CD4-positive, alpha-beta T cell (primary cell): ENCODE data around the gene NUMBL. TPM values are rescaled to one million over a fixed set of nuclear protein-coding genes. Genes with fewer than 3 reads are reported as not detected.

Source experiments
- ATAC-seq: fragments of 200-7000 bp; cut with Tn5 transposase; one replicate; pipeline ENCODE4 v1.10.0; 2022; ENCODE audit warnings: mild to moderate bottlenecking; ENCODE audit not compliant: poor library complexity
- CTCF ChIA-PET: fragments of 350-600 bp; sonication (Branson Sonifier 250); formaldehyde crosslinking; loops from one replicate; lab custom pipeline; 2021; ENCODE audit warnings: antibody characterized with exemption, inconsistent platforms; lab: Charles Lee
- POLR2A ChIA-PET: fragments of 350-600 bp; sonication (Branson Sonifier 250); formaldehyde crosslinking; loops from one replicate; lab custom pipeline; 2021; ENCODE audit warnings: antibody characterized with exemption, inconsistent platforms; lab: Charles Lee
- DNase-seq, 14 experiments: peaks; one replicate each; pipeline ENCODE4 v3.0.0-alpha.2; 2013 to 2020; ENCODE audit warnings: mixed read lengths in 2 of 14
- H3K27ac ChIP-seq, 2 donors: one replicate each; pipeline versions ENCODE4 v1.5.1 to v1.7.0; 2013; ENCODE audit warnings: low read length in 2 of 2, low read depth in 1 of 2, mild to moderate bottlenecking in 1 of 2
- H3K27me3 ChIP-seq, 2 experiments: 1 replicate in 1 of 2; 2 replicates in 1 of 2; pipeline versions ENCODE4 v1.6.1 to v1.7.0; 2013; ENCODE audit warnings: low read length in 2 of 2, control low read depth in 1 of 2, mild to moderate bottlenecking in 1 of 2, moderate library complexity in 1 of 2; ENCODE audit not compliant: insufficient read depth in 2 of 2, control insufficient read depth in 1 of 2
- H3K36me3 ChIP-seq: one replicate; pipeline ENCODE4 v1.6.1; 2013; ENCODE audit warnings: low read length, control low read depth; ENCODE audit not compliant: insufficient read depth
- H3K4me1 ChIP-seq: one replicate; pipeline ENCODE4 v1.6.1; 2013; ENCODE audit warnings: low read length, control low read depth; ENCODE audit not compliant: insufficient read depth
- H3K4me3 ChIP-seq: one replicate; pipeline ENCODE4 v1.5.1; 2013; ENCODE audit warnings: mild to moderate bottlenecking, low read length, moderate library complexity
- H3K9me3 ChIP-seq, 2 experiments: 1 replicate in 1 of 2; 2 replicates in 1 of 2; pipeline versions ENCODE4 v1.6.1 to v1.7.0; 2013; ENCODE audit warnings: low read length in 2 of 2, mild to moderate bottlenecking in 2 of 2, control low read depth in 1 of 2, moderate library complexity in 1 of 2; ENCODE audit not compliant: control insufficient read depth in 1 of 2, insufficient read depth in 1 of 2
- H3K27ac Mint-ChIP-seq: one replicate; pipeline ENCODE4 v1.8.0; 2020; ENCODE audit warnings: mixed read lengths
- H3K27me3 Mint-ChIP-seq: one replicate; pipeline ENCODE4 v1.8.0; 2021; ENCODE audit warnings: mixed read lengths
- H3K36me3 Mint-ChIP-seq: one replicate; pipeline ENCODE4 v1.8.0; 2021; ENCODE audit warnings: low read depth, mixed read lengths
- H3K4me1 Mint-ChIP-seq: one replicate; pipeline ENCODE4 v1.8.0; 2021; ENCODE audit warnings: low read depth, mixed read lengths
- H3K4me3 Mint-ChIP-seq: one replicate; pipeline ENCODE4 v1.8.0; 2020; ENCODE audit warnings: mild to moderate bottlenecking, mixed read lengths
- H3K9me3 Mint-ChIP-seq: one replicate; pipeline ENCODE4 v1.8.0; 2020; ENCODE audit warnings: mixed read lengths
- intact Hi-C, 2 experiments: fragments of 100-400 bp; cut with DNase I in 1 of 2; cut with micrococcal nuclease in 1 of 2; formaldehyde crosslinking; loops; one replicate each; pipeline versions ENCODE4 v1.15.1 to v1.9.0; 2023 to 2025; cut with DNase I, micrococcal nuclease
- total RNA-seq, 174 experiments: library from RNA in 2 of 174; stranded (reverse) in 2 of 174; gene quantifications; one replicate each; pipeline ENCODE4 v1.2.3 and lab custom pipeline; 2021 to 2026
- TF ChIP-seq, protein P1 (sequence below): fragments of 200-600 bp; IDR thresholded peaks from one replicate; pipeline ENCODE4 v1.8.0; 2022; ENCODE audit warnings: antibody characterized with exemption, mild to moderate bottlenecking

NUMBL gene
- total RNA-seq, 2 experiments from 2014 or later, result 5.2 to 5.4 TPM

DNA sequence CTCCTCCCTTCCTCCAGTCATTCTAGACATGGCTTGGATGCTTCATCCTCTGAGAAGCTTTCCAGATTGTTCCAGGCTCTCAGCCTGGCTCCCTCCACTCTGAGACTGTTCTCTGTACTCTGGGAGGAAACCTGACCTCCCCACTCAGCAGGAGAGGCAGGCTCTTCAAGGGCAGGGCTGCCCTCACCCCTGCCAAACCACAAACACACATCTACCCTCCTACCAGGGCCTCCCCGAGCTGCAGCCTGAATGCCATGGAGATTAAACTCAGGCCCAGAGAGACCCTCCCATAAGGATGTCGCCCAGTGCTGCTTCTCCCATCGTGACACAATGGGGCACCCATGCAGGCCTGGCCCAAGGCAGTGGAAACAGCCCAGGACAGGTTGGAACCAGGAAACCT, 16.2 kb downstream of the NUMBL start:
- DNase-seq, result peak in 1 of 14 experiments; percentile 24
- no peaks in the 10 kb centered on the region for H3K27me3 Mint-ChIP-seq
- H3K4me3 Mint-ChIP-seq, result no peak overlapping the region
- Histone ChIP-seq H3K4me3 (no peak overlapping the region), H3K27ac (no peak overlapping the region), H3K4me1 (peaks cover 8% of the 10 kb centered on the region), H3K9me3 (peaks cover 0 to 4% of the 10 kb centered on the region in 2 experiments), H3K27me3 (no peaks in the 10 kb centered on the region), H3K36me3 (peaks cover 25% of the 10 kb centered on the region)
- peaks cover 38% of the 10 kb centered on the region for H3K36me3 Mint-ChIP-seq
- ChIA-PET CTCF (no interaction called here), POLR2A (interaction anchor here (1.0 kb wide), 1 partner anchor 11 kb away, joined by 3 read pairs; no protein-coding TSS in a partner anchor)
- intact Hi-C loops, result no loop called here
- ATAC-seq, result no peak
- TF ChIP-seq, protein P1, sequence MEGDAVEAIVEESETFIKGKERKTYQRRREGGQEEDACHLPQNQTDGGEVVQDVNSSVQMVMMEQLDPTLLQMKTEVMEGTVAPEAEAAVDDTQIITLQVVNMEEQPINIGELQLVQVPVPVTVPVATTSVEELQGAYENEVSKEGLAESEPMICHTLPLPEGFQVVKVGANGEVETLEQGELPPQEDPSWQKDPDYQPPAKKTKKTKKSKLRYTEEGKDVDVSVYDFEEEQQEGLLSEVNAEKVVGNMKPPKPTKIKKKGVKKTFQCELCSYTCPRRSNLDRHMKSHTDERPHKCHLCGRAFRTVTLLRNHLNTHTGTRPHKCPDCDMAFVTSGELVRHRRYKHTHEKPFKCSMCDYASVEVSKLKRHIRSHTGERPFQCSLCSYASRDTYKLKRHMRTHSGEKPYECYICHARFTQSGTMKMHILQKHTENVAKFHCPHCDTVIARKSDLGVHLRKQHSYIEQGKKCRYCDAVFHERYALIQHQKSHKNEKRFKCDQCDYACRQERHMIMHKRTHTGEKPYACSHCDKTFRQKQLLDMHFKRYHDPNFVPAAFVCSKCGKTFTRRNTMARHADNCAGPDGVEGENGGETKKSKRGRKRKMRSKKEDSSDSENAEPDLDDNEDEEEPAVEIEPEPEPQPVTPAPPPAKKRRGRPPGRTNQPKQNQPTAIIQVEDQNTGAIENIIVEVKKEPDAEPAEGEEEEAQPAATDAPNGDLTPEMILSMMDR, result no peak
- no peak overlapping the region for H3K27ac Mint-ChIP-seq
- peaks cover 2% of the 10 kb centered on the region for H3K9me3 Mint-ChIP-seq
- no peaks in the 10 kb centered on the region for H3K4me1 Mint-ChIP-seq

DNA sequence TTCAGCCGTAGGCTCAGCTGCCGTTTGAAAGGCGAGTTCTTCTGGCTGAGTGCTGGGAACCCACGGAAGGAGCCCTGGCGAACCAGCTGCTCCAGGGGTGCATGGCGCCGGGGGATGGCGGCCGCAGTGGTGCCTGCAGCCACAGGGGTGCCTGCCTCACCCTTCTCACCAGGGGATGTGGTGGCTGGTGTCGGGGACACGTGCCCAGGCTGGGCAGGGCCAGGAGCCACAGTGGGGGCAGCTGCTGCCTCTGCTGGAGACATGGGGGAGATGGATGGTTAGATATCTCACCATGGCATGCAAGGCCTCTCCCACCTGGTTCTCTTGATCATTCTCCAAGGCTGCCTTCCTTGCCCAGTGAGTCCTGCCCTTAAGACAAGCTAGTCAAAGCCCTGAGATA, 17.1 kb downstream of the NUMBL start:
- Mint-ChIP-seq H3K4me1 (no peaks in the 10 kb centered on the region), H3K27me3 (no peaks in the 10 kb centered on the region), H3K27ac (no peak overlapping the region), H3K4me3 (no peak overlapping the region), H3K36me3 (peaks cover 44% of the 10 kb centered on the region), H3K9me3 (peaks cover 5% of the 10 kb centered on the region)
- ChIA-PET POLR2A (interaction anchor here (1.0 kb wide), 1 partner anchor 10 kb away, joined by 3 read pairs; no protein-coding TSS in a partner anchor), CTCF (no interaction called here)
- no peak overlapping the region for H3K27ac ChIP-seq
- intact Hi-C loops, result no loop called here
- TF ChIP-seq, protein P1, result no peak
- H3K9me3 ChIP-seq, result peaks cover 4% of the 10 kb centered on the region in 2 experiments
- H3K36me3 ChIP-seq, result peaks cover 30% of the 10 kb centered on the region
- no peak overlapping the region for H3K4me3 ChIP-seq
- ATAC-seq, result no peak
- H3K4me1 ChIP-seq, result peaks cover 8% of the 10 kb centered on the region
- no peaks in the 10 kb centered on the region for H3K27me3 ChIP-seq
- DNase-seq, result peak in 1 of 14 experiments; percentile 54

DNA sequence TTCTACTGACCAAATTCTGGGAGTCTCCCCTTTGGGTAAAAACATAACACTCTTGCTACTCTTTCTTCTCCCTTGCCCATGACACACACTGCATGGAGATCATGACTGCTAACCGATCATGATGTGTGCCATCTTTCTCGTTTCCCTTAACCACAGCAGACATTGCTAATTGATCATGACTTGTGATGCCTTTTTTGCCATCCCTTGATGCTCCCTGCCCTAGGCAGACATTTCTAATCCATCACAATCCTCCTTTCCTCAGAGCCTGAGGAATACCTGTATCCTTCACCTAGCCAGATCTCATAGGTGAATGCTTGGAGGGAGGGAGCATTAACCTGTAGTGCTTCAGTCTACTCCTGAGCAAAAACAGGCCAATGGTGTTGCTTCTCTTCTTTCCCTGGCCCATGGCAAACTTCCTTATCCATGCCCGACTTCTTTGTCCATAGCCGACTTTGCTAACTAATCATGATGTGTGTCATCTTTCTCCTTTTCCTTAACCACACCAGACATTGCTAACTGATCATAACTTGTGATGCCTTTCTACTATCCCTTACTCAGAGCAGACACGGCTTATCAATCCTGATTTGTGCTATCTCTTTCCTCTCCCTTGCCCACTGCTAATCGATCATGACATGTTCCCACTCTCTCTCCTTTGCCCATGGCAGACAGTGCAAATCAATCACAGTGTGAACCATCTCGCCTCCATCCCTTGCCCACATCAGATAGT, 17.7 kb downstream of the NUMBL start:
- peaks cover 8% of the 10 kb centered on the region for H3K4me1 ChIP-seq
- peaks cover 30% of the 10 kb centered on the region for H3K36me3 ChIP-seq
- H3K27me3 Mint-ChIP-seq, result no peaks in the 10 kb centered on the region
- CTCF ChIA-PET, result no interaction called here
- peaks cover 5% of the 10 kb centered on the region for H3K9me3 Mint-ChIP-seq
- no peaks in the 10 kb centered on the region for H3K4me1 Mint-ChIP-seq
- TF ChIP-seq, protein P1, result no peak
- POLR2A ChIA-PET, result no interaction called here
- H3K27ac Mint-ChIP-seq, result no peak overlapping the region
- H3K4me3 Mint-ChIP-seq, result no peak overlapping the region
- no peak for ATAC-seq
- no peak overlapping the region for H3K4me3 ChIP-seq
- peaks cover 4% of the 10 kb centered on the region in 2 experiments for H3K9me3 ChIP-seq
- peaks cover 41% of the 10 kb centered on the region for H3K36me3 Mint-ChIP-seq
- no peaks in the 10 kb centered on the region for H3K27me3 ChIP-seq
- intact Hi-C loops, result no loop called here
- DNase-seq, result no peak
- H3K27ac ChIP-seq, result no peak overlapping the region
